T-helper 2 cell treated with Interferon-gamma antibody and Interleukin-4, amounts not matched to agents 100 ng/mL and 5 ng/mL, for 36 hours (primary cell): ENCODE measurements around the gene TACC3. TPM values are rescaled to one million over a fixed set of nuclear protein-coding genes. Genes with fewer than 3 reads are reported as not detected.

Experiments used
- intact Hi-C: fragments of 100-400 bp; cut with micrococcal nuclease; formaldehyde crosslinking; loops from one replicate; pipeline ENCODE4 v1.15.1; 2023
- total RNA-seq: library from RNA; stranded (reverse); gene quantifications from 2 replicates; pipeline ENCODE4 v1.2.3, GENCODE V29; 2022

The TACC3 gene
- total RNA-seq: 220 and 221 TPM in 2 replicates

DNA sequence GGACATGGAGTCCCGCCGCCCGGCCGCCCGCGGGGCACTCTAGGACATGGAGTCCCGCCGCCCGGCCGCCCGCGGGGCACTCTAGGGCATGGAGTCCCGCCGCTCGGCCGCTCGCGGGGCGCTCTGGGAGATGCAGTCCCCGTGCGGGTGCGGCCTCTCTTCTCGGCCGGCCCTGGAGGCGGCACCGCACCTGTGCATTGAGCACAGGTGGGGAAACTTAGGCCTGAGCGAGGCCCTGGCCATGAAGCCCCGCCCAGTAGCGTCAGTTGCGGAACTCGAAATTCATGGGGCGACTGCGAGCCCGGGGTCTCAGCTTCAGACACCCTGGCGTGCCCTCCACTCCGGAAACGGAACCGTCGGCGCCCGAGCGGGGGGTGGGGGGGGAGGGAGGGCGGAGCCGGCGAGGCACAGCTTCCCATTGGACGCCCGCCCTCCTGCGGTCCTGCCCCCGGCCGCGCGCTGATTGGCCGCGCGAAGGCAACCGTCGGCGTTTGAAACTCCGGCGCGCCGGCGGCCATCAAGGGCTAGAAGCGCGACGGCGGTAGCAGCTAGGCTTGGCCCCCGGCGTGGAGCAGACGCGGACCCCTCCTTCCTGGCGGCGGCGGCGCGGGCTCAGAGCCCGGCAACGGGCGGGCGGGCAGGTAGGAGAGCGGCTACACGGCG, at the start of gene TACC3, which contains the start of gene TMEM129:
Gene TACC3, plus strand, starts transcription at position 519 of the 663 bp plus-strand sequence. CDS start 1,901 bp downstream, outside the sequence.
Gene TMEM129, minus strand, starts transcription at position 321 of the 663 bp plus-strand sequence. CDS start 486 bp downstream, outside the sequence.
- intact Hi-C loops: loop anchor here (1.0 to 2.0 kb wide), 4 partner anchors 9 to 541 kb away; partner anchors contain the start of genes FAM53A, MXD4 and SLBP

- intact Hi-C loops: no loop called here
These were observed 47.6 kb upstream of the TACC3 start for GRCh38 chr4:1673671-1674070.

- intact Hi-C loops: no loop called here
These were observed 46.6 kb upstream of the TACC3 start for GRCh38 chr4:1674682-1675081.

DNA sequence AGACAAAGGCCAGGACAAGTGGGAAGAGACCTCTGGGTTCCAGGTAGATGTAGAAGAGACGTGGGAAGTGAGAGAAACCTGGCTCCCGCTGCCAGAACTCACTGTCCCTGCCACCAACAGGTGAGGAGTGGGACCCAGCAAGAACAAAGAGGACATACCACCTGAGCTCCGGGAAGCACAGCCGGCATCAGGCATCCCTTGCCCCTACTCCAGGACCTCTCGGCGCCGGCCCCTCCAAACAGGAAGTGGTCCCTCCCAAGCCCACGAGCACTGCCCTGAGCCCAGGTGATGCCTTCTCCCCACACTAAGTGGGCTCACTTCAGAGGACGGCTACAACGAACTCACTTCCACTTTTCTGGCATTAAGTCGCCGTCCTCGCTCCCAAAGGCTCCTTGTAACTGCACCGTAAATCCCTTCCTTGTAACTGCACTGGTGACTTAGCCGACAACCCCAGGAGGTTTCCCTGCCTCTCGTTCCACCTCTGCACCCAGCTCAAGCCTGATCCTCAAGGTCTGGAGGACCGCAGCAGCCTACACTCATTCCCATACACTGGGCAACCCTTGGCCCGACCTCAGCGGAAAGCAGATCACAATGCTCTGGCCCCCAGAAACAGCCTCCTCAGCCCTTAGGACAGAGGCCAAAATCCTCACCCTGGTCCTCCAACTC, 46.1 kb upstream of the TACC3 start:
- intact Hi-C loops: no loop called here

DNA sequence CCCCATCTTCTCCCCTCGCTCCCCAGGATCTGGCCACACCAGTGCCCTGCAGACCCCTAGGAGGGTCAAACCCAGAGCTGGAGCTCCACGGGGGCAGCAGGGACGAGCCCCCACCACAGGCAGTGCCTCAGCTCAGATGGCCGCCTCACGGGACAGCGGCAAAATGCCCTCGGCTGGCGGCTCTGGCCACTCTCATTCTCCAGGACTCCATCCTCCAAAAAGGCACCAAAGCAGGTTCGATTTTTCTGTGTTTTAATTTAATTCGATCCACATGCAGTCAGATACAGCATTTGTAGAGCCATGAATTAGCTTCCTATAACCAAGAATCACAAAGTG, 45.6 kb upstream of the TACC3 start:
- intact Hi-C loops: no loop called here

DNA sequence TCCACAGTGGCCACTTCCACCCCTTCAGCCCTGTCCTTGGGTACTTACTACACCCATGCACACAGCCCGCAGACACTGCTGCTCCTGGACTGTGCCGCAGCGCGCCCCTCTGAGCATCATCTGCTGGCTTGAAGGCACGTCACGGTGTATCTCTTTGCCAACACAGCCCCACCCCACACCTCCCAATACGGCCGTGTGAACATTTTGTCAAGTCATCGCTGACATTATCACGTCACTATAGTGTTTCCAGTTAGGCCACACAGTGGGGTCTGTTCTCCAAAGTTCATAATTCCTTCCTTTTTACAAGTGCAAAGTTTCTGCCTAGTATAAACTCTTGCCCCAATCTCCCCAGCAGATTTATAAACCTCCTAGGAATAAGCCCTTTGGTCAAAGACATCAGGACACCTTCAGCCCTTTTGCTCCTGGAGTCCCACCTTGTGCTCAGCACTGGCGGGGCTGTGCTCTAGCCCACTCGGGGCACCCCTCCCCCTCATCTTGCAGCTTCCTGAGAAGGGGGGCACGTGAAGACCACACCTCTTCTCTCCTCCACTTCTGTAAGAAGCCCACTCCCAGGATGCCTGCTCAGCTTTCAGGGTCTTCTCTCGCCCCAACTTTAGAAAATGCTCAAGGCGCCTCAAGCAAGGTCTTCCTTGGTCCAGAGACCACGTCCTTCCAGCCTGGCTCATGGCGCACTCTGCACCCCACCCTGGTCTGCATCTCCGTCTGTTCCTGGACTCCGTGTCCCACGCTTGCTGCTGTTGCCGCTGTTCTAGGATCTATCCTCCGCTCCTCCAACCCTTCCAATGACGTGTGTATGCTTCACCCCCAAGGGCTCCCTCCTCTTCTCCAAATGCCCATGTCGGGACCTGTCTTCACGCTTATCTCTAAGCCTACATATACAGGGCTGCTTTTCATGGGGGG, 44.5 kb upstream of the TACC3 start:
- intact Hi-C loops: no loop called here

GRCh38 chr4:1678244-1678643, 43.1 kb upstream of the TACC3 start:
- intact Hi-C loops: no loop called here

- intact Hi-C loops: no loop called here
These were observed 38.5 kb upstream of the TACC3 start for GRCh38 chr4:1682860-1683259.

- intact Hi-C loops: no loop called here
These were observed 38.0 kb upstream of the TACC3 start for GRCh38 chr4:1683261-1683735.

- intact Hi-C loops: loop anchor here (1.0 kb wide), 3 partner anchors 28 to 105 kb away; partner anchors contain the start of genes SLBP, TACC3 and TMEM129
These were observed 37.4 kb upstream of the TACC3 start, which contains the start of gene FAM53A for GRCh38 chr4:1683736-1684505. TSS of gene FAM53A (minus strand) at chr4:1684313. CDS start at chr4:1668741, 15,572 bp downstream.

DNA sequence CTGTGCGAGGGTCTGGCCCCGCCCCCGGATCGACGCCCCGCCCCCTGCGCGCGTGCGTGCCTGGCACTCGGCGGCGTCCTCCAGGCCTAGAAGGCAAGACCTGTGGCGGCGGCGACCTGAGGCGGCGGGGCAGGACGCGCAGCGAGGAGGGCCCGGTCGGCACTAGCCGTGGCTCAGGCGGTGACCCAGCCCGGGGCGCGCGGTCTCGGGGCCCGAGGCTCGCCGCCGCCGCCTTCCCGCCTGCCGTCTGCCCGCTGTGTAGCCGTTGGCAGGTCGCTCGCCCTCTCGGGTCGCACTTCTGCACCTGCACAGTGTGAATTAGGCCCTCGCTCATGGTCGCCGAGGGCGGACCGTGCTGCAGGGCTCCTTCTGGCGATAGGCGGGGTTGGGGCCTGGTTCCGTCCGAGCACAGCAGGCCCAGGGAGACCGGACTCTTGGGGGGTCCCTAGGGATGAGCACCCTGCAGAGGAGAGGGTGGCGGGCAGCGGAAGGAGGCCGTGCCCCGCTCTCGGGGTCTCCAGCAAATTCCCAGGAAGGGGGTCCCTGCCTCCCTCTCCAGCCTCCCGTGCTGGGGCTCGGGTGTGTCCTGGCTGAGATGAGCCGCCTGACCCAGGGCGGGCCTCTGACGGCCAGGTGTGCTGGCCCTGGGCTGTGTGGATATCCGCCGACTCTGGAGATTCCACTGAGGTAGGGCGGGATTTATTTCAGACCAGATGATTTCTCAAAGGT, 36.7 kb upstream of the TACC3 start:
- intact Hi-C loops: loop anchor here (1.0 kb wide), 3 partner anchors 28 to 105 kb away; partner anchors contain the start of genes SLBP, TACC3 and TMEM129

DNA sequence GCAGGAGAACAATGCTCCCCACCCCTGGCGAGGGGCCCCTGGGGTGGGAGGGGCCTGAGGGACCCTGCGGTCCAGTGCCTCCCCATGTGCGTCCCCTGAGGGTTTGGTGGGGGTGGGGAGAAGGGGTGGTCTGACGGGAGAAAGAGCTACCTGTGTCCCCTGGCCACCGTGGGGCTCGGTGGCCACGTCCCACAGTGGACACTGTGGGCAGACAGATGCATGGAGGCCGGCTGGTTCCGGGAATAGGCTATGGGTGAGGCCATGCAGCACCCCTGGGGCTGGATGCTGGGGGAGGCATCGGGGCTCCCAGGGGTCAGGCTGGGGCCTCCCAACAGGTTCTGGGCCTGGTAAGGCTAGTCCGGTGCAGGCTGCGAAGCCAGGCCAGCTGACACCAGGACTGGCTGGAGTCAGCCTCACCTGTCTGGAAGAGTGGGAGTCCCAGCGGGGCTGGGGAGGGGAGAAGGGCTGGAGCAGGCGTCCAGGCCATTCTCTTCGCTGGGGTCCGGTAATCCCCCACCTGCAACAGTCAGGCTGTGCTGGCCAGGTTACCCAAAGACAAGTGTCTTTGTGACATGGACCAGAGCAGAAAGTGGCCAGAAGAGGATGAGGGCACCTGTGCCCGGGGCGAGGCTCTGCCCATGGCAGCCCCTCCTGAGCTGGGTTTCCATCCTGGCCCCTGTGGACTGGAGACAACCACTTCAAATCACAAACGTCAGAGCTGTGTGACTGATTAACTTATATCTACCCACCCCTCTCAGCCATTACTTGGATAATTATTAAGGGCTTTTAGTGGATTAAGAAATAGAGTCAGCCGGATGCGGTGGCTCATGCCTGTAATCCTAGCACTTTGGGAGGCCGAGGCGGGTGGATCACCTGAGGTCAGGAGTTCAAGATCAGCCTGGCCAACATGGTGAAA, 35.8 kb upstream of the TACC3 start:
- intact Hi-C loops: no loop called here

DNA sequence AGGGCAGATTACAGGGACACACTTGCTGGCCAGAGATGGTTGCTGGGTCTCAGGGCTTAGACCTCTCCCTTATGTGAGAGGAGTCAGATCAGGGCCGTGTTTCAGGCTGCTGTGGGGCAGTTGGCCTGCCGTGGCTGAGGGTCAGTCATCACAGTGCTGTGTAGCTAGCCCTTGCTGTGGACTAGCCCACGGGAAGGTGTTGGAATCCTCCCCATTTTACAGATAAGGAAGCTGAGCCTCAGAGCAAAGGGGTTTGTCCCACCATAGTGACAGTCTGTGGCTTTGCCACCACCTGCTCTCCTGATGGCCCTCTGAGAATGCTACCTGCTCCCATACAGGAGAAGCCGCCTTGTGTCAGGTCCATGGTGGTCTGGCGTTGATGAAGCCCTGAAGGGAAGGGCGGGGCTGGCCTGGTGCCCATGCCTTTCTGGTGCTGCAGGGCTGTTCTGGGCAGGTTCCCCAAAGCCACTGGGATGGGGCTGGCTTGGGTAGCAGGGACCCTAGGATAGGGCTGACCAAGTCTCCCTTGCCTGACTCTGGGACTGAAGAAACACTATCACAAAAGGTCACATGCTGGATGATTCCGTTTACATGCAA, 34.8 kb upstream of the TACC3 start:
- intact Hi-C loops: no loop called here

DNA sequence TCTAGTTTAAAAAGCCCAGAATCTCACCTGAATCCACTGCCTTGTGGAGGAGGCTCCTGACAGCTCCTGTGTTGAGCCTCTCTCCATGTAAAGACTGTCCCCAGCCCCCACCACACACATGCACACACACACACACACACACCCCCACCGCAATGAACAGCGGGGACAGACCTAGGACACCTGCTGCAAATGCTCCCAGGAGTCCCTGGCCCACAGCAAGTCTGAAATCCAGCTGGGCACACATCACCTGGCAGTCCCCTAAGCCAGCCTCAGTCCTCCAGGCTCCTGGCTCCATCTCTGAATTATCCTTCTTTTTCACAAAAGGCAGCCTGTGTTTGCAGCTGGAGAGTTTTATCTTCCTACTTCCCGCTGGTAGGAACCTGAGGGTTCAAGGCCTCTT, 30.6 kb upstream of the TACC3 start:
- intact Hi-C loops: no loop called here

DNA sequence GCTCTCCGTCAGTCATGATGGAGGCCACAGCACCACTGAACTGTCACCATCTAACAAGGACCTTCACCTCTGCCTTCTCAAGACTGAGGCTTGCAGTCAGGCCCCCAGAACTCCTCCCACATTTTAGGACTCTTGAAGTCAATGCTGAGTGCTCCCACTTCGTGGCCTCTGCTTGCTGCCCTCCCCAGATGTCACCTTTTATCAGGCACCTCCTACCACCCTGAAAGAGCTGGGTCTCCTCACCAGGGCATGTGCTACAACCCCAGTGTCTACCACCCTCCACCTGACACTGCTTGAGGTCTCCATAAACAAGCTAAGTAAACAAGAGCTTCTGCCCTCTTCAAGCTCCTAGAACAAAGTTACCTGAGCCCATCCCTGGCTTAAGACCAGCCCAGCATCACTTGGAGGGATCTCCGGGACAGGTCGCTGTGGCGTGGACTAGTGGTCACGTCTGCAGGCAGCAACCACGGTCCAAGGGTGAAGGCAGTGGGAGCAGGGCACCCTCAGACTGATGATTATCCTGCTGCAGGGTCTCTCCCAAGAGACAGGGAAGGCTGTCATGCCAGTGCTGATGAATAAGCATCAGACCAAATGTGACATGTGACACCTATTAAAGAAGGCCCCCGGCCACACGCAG, 29.5 kb upstream of the TACC3 start:
- intact Hi-C loops: no loop called here

DNA sequence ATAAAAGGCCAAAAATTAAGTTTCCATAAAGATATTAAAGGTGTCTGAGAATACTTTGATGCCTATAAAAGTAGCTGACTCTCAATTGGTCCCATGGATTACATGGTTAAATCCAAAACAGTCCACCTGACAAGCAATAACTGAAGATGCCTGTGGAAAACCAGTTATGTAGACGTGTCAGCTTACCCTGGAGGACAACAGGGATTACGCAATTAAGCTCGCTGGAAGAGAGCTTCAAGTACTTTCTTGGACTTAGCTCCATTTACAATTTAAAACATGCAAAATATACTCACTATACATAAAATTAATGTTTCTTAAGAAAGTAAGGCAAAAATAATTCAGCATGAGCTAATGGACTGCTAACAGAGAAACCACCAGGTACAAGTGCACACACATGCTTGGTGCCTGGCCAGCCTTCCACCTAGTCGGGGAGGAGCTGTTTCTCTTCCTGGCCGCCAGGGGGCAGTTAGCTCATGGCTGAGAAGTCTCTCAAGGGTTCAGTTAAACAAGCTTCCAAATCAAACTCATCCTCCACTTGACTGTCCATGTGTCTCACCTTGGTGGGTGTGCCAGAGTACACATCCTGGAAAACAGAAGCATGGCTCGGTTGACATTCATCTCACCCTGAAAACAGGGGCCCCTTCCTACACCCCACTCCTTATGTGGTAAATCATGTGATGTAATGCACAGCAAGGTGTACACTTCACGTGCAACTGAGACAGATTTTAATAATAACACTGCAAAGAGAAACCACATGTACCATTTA, 28.0 kb upstream of the TACC3 start:
- intact Hi-C loops: loop anchor here (1.0 kb wide), 2 partner anchors 19 to 33 kb away; partner anchors contain the start of gene SLBP

GRCh38 chr4:1695913-1696312, 25.4 kb upstream of the TACC3 start:
- intact Hi-C loops: no loop called here
